Measurements from ENCODE around the gene CLEC16A. TPM values are rescaled to one million over a fixed set of nuclear protein-coding genes. Genes with fewer than 3 reads are reported as not detected.

The CLEC16A gene
- total RNA-seq, 1 donor from 2014 or later: 58.1 TPM

- Mint-ChIP-seq H3K9me3 (ENCODE audit: unreplicated experiment) (no peaks in the 10 kb centered on the region), H3K27ac (ENCODE audit: unreplicated experiment) (no peak overlapping the region), H3K4me3 (ENCODE audit: unreplicated experiment) (no peak overlapping the region), H3K27me3 (ENCODE audit: unreplicated experiment) (no peaks in the 10 kb centered on the region), H3K36me3 (ENCODE audit: low read depth, unreplicated experiment) (peaks cover 17% of the 10 kb centered on the region), H3K4me1 (ENCODE audit: unreplicated experiment) (peaks cover 19% of the 10 kb centered on the region)
- no peak for DNase-seq (ENCODE audit: low spot score)
- TF ChIP-seq CTCF (IDR thresholded peaks at IDR 0.05; ENCODE audit: unreplicated experiment): no peak
These were observed 146.8 kb downstream of the CLEC16A start for GRCh38 chr16:11091021-11091785.

GRCh38 chr16:11092788-11093571 lies 148.6 kb downstream of the CLEC16A start:
- Mint-ChIP-seq H3K27me3 (ENCODE audit: unreplicated experiment) (no peaks in the 10 kb centered on the region), H3K36me3 (ENCODE audit: low read depth, unreplicated experiment) (peaks cover 17% of the 10 kb centered on the region), H3K9me3 (ENCODE audit: unreplicated experiment) (no peaks in the 10 kb centered on the region), H3K27ac (ENCODE audit: unreplicated experiment) (no peak overlapping the region), H3K4me1 (ENCODE audit: unreplicated experiment) (peaks cover 19% of the 10 kb centered on the region), H3K4me3 (ENCODE audit: unreplicated experiment) (peak overlapping the region; percentile 18)
- no peak for TF ChIP-seq CTCF (IDR thresholded peaks at IDR 0.05; ENCODE audit: unreplicated experiment)
- no peak for DNase-seq (ENCODE audit: low spot score)

GRCh38 chr16:11093572-11094074 lies 149.3 kb downstream of the CLEC16A start:
- peak overlapping the region; percentile 17 for H3K27ac Mint-ChIP-seq (ENCODE audit: unreplicated experiment)

GRCh38 chr16:11094075-11094856 lies 149.9 kb downstream of the CLEC16A start:
- DNase-seq (ENCODE audit: low spot score): no peak
- H3K27ac Mint-ChIP-seq (ENCODE audit: unreplicated experiment): no peak overlapping the region
- TF ChIP-seq CTCF (IDR thresholded peaks at IDR 0.05; ENCODE audit: unreplicated experiment): no peak
- peaks cover 17% of the 10 kb centered on the region for H3K36me3 Mint-ChIP-seq (ENCODE audit: low read depth, unreplicated experiment)
- H3K27me3 Mint-ChIP-seq (ENCODE audit: unreplicated experiment): no peaks in the 10 kb centered on the region
- no peak overlapping the region for H3K4me3 Mint-ChIP-seq (ENCODE audit: unreplicated experiment)
- H3K9me3 Mint-ChIP-seq (ENCODE audit: unreplicated experiment): no peaks in the 10 kb centered on the region
- peaks cover 19% of the 10 kb centered on the region for H3K4me1 Mint-ChIP-seq (ENCODE audit: unreplicated experiment)

More at GRCh38 chr16:11093572-11094074, 149.3 kb downstream of the CLEC16A start:
- no peak overlapping the region for H3K4me3 Mint-ChIP-seq (ENCODE audit: unreplicated experiment)
- peaks cover 17% of the 10 kb centered on the region for H3K36me3 Mint-ChIP-seq (ENCODE audit: low read depth, unreplicated experiment)
- no peaks in the 10 kb centered on the region for H3K27me3 Mint-ChIP-seq (ENCODE audit: unreplicated experiment)
- peaks cover 19% of the 10 kb centered on the region for H3K4me1 Mint-ChIP-seq (ENCODE audit: unreplicated experiment)
- no peak for DNase-seq (ENCODE audit: low spot score)
- TF ChIP-seq CTCF (IDR thresholded peaks at IDR 0.05; ENCODE audit: unreplicated experiment): no peak
- no peaks in the 10 kb centered on the region for H3K9me3 Mint-ChIP-seq (ENCODE audit: unreplicated experiment)
